GM19467 (cell line): ENCODE results near the gene IFI35.

Experiments
- ATAC-seq: cut with Tn5 transposase; IDR thresholded peaks from one replicate; pipeline ENCODE4 v1.9.1; 2021; ENCODE audit warnings: mild to moderate bottlenecking, moderate library complexity; ENCODE audit not compliant: unreplicated experiment

IFI35 gene

DNA sequence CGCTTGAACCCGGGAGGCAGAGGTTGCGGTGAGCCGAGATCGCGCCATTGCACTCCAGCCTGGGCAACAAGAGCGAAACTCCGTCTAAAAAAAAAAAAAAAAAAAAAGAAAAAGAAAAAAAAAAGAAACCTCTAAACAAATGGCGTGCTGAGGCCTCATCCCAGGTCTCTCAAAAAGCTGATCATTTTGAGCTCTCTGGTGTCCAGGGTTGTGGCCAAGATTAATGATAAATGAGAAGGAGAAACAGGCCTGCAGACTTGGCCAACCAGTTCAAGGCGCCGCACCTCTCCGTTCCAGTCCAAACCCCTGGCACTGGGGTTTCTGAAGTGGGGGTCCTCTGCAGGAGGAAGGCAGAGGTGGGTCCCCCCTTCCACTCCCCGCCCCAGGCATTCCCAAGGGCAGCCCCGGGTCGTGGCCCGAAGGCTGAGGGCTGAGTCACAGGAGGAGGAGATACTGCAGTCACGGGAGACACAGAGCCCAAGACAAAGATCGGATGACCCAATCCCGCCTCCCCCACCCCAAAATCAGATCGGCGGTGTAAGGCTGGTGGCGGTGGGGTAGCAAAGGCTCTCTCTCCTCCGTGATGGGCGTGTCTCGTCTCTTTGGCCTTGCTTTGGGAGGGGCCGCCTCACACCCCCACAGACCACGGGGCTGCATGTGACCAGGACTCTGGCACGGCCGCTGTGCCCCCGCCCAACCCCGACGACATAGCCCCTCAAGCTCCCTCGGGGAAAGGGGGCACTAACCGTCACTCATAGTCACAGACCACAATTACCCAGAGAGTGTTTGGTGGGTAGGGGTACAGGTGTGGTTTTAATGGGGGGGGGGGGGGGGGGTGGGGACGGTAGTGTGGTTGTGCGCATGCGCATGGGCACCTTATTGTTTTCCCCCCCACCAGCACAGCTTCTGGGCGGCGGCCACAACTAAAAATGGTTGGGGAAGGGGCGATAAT, 14.5 kb downstream of the IFI35 start:
- ATAC-seq = no peak

- ATAC-seq = no peak
These were observed 15.3 kb downstream of the IFI35 start, which contains the start of gene VAT1 for GRCh38 chr17:43021741-43022512. Gene VAT1 (minus strand): TSS chr17:43022385. CDS start chr17:43022322, 63 bp downstream.

DNA sequence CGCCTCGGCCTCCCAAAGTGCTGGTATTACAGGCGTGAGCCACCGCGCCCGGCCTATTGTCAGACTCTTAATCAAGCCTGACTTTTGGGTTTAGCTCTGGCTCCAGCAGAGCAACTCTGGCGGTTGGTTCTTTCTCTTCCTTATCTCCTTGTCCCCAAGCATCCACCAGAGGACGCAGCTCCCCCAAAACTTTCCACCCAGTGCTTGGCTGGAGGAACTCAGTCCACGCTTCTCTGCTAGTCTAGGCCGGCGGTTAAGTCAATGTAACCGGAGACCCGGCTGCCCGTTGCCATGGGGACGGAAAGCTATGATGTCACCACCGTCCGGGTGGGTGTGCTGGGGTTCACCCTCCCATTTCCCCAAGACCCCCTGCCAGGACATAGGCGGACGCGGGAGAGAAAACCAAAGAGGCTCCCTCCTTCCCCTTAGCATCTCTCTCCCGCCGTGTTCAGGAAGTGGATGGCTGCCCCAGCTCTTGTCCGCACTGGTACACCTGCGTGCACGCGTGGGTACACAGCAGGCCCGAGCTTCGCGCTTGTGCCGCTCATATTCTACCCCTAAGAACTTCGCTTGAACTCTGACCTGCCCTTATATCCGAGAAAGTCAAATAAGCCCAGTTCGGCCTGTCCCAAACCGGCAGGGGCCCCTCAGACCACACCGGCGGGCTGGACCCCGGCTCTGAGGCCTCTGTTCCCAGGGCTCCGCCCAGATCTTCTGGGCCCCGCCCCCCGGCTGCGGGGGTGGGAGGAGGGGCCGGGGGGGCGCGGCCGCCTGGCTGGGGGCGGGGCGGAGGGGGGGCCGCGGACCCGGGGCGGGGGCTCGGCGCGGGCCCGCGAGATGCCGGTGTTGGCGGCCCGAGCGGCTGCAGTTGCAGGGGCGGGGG, 18.1 kb downstream of the IFI35 start, which contains the start of gene RND2:
RND2 (plus strand) TSS at position 825 of the 883 bp plus-strand sequence. CDS start 117 bp downstream, outside the sequence.
- no peak for ATAC-seq

GRCh38 chr17:43025290-43025657, 18.7 kb downstream of the IFI35 start:
- no peak for ATAC-seq

DNA sequence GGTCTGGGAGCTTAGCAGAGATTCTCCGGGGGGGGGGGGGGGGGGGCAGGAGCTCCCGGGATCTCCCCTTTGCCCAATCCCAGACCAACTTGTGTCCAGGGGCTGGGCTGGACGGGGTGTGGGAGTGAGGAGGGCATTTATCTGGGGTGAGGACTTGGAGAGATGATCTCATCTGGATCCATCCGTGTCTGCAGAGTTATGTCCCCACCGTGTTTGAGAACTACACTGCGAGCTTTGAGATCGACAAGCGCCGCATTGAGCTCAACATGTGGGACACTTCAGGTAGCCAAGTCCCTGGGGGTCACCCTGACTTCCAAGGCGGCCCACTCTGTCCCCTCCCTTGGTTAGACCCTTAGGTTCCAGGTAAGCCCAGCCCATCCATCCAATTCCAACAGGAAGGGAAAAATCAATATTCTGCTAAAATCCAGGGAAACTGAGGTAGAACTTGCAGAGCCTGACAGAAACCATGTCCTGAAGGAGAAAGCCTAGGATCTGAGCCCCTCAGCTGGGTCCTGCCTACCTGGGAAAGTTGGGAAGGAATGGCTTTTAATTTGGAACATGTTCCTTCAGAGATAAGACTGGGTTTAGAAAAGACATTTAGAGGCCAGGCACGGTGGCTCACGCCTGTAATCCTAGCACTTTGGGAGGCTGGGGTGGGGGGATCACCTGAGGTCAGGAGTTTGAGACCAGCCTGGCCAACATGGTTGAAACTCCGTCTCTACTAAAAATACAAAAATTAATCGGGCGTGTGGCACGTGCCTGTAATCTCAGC, 19.4 kb downstream of the IFI35 start:
- no peak for ATAC-seq

- ATAC-seq = no peak
These were observed 20.0 kb downstream of the IFI35 start for GRCh38 chr17:43026595-43026994.

DNA sequence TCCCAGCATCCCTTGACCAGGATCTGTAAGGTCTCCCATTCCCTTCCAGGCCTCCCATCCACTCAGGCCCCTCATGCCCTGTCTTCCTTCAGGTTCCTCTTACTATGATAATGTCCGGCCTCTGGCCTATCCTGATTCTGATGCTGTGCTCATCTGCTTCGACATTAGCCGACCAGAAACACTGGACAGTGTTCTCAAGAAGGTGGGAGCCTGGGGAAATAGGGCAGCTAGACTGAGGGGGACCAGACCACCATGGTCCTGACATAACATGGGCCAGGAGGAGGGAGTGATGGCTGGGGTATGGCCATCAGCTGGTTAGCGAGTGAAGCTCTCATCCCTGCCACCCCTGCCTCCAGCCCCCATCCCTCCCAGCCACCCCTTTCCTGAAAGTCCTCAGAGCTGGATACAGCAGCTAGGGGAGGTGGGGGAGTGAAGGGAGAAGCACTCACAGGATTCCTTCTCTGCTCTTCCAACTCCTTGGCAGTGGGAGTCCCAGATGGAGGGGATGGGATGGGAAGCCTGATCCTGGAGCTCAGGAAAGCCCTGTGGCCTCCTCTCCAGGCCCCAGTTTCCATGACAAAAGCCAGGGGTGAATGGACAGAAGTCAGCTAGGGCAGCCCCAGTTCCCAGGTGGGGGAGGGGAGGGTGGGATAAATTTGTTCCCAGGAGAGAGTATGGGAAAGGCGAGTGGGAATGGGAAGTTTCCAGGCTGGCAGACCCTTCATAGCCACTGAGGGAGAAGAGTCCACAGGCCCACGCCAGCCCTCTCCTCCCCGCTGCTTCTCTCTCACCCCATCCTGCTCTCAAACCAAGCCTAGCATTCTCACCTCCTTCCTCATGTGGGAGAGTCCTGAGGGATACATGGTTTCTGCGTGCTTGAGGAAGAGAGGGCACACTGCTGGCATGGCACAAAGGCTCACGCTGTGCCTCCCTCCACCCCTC, 20.8 kb downstream of the IFI35 start:
- ATAC-seq = no peak

- ATAC-seq = no peak
These were observed 21.8 kb downstream of the IFI35 start for GRCh38 chr17:43028221-43028861.

- ATAC-seq = no peak
These were observed 23.7 kb downstream of the IFI35 start for GRCh38 chr17:43030137-43030767.

- ATAC-seq = no peak
These were observed 25.1 kb downstream of the IFI35 start for GRCh38 chr17:43031666-43032065.

DNA sequence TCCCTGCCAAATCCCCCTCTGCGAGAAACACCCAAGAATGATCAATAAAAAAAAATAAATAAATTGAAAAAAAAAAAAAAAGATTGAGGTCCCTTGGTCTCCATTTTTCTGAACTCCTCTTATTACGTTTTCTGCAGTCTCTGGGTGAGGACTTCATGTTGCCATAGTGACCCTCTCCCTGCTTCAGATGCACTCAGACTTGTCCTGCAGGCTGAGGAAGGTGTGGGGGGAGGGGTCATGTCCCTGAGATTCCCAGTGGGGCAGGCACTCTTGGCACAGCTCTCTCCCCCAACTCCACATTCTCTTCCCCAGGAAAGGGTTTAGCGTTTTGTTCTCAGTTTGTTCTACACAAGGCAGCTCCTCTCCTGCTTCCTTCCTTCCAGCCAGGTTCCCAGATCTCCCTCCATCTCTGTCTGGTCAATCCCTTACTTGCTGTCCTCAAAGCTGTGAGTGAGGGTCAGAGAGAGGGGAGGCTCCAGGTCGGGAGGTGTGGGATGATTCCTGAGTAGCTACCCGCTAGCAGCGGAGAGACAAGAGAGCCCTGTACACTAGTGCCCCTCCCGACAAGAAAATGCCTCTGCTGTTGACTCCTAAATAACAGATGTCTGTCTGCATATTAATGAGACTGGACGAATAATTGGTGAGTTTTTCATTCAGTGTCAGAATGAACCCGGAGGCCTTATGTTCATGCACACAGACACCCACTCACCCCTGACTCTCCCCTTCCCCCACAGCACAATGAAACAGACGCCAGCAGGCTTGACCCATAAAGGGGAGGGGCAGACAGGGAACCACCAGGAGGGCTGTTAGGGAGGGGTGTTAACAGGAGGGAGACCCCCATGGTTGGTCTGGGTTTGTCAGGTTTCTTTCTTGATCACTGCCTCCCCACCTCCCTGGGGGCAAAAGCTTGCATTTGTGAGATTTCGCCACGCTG, 27.6 kb downstream of the IFI35 start:
- ATAC-seq = no peak

DNA sequence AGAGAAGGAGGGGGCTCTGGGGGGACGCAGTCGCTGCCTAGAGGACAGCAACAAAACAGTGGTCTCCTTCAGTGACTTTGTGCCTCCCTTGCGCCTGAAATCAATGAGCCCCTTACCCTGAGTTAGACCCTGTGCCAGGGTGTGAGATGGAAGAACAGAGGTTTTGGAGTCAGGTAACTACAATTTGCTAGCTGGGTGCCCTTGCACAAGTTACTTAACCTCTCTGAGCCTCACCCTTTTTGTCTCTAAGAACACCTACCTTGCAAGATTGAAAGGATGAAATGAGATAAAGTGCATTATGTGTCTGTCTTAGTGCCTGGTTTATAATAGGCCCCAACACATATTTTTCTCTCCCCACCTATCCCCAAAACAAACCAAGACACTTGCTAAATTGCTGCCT, 28.3 kb downstream of the IFI35 start:
- ATAC-seq = no peak

- ATAC-seq = no peak
These were observed 33.1 kb downstream of the IFI35 start for GRCh38 chr17:43039646-43040045.

DNA sequence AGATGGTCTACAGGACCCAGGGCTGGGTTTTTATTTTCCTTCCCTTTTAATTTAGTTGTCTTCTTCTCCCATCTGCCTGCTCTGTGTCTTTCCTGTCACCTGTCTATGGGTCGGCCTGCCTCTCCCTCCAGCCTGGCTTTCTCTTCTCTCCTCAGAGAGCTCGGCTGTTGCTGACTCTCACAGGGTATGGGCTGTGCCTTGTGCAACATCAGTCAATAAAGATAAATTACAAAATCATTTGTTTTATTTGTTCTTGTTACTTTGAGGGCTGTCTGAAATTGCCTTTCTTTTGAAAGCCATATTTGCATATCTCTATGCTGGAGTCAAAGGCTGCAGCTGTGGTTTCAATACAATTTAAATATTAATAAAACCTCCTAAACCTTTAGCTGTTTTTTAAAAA, 34.1 kb downstream of the IFI35 start:
- ATAC-seq = no peak

DNA sequence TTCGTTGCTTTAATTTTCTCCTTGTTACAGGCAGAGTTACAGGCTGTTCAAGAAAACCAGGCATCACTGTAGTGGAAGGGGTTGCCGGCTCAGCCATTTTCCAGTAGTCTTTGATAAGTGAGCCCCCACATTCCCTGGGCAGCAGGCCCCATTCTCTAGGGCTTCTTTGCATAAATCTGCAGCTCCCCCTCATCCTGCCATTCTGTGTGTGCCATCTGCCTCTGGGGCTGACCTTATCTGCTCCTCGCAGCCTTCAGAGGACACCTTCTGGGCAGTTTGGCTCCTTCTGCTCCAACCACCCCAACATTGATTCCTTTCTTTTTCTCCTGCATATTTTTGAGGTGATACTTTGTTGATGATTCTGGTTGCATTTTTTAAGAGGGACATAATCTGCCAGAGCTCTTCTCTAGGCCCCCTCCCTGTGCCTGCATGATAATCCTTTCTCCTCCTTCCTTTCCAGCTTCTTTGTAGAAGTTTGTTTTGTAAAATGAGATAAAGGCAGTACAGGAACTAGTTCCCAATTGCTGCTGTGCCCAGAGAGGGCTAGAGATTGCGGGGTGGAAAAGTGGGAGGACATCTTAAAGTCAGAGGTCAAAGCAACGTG, 35.5 kb downstream of the IFI35 start:
- ATAC-seq = no peak

DNA sequence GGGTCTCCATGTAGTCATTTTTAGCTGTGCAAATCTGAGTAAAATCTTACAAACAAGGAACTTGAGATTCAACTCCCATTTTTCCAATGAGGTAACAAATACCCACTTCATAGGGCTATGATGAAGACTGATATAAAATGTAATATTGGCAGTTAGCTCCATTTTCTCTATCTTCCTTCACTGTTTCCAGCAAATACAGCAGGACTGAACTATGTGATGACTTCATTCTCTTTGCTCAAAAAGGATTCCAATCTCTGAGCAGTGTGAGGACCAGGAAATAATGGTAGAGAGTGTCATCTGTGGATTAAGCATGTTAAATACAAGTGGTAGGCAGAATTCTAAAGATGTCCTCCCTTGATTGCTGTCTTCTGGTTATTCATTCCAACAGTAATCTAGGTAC, 36.7 kb downstream of the IFI35 start:
- ATAC-seq = no peak
